ENCODE results near the gene UPB1.
A peak's percentile ranks its signal among the peaks of the same experiment; 100 is the strongest.

The UPB1 gene

GRCh38 chr22:24492391-24492790, 2.7 kb upstream of the UPB1 start:
- Mint-ChIP-seq H3K9me3 (no peaks in the 10 kb centered on the region), H3K4me1 (no peaks in the 10 kb centered on the region)
- no peak for ATAC-seq

DNA sequence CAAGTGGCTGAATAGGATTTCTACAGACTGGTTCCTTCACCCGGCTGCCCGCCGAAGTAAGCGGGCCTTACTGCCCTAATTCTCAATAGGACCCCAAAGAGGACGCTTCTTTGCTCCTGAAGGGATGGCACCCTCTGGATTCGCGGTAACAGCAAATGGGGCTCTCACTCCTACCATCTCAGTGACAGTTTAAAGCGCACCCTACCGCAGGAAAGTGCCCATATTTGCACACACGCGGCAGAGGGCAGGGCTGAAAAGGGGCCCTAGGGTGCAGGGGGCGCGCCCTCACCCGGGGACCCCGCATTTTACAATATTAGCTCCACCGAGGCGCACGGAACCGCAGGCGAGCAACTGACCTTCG, 985 bp upstream of the UPB1 start:
- H3K4me1 Mint-ChIP-seq, result peaks cover 3% of the 10 kb centered on the region
- H3K9me3 Mint-ChIP-seq, result no peaks in the 10 kb centered on the region
- H3K36me3 Mint-ChIP-seq (ENCODE audit: low read depth), result no peaks in the 10 kb centered on the region
- ATAC-seq (no peak), DNase-seq (no peak)
- no peak overlapping the region for H3K27ac Mint-ChIP-seq
- H3K4me3 Mint-ChIP-seq, result no peak overlapping the region
- peaks cover 21% of the 10 kb centered on the region for H3K27me3 Mint-ChIP-seq

More at GRCh38 chr22:24492391-24492790, 2.7 kb upstream of the UPB1 start:
- Mint-ChIP-seq H3K36me3 (ENCODE audit: low read depth) (no peaks in the 10 kb centered on the region), H3K27me3 (peaks cover 23% of the 10 kb centered on the region), H3K27ac (no peak overlapping the region), H3K4me3 (no peak overlapping the region)
- DNase-seq, result no peak

DNA sequence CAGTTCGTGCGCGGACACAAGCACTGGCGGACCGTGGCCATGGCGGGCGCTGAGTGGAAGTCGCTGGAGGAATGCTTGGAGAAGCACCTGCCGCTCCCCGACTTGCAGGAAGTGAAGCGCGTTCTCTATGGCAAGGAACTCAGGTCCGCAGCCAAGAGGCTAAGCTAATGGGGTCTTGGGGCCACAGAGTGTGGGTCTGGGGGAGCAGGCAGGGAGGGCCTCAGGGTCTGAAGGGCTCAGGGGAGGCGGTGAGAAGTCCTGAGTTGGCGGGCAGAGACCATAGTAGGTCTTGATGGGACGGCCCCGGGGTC, 188 bp downstream of the UPB1 start:
- ATAC-seq (no peak), DNase-seq (no peak)
- Mint-ChIP-seq H3K36me3 (ENCODE audit: low read depth) (no peaks in the 10 kb centered on the region), H3K4me1 (peaks cover 3% of the 10 kb centered on the region), H3K4me3 (no peak overlapping the region), H3K9me3 (no peaks in the 10 kb centered on the region), H3K27me3 (peaks cover 21% of the 10 kb centered on the region), H3K27ac (no peak overlapping the region)

DNA sequence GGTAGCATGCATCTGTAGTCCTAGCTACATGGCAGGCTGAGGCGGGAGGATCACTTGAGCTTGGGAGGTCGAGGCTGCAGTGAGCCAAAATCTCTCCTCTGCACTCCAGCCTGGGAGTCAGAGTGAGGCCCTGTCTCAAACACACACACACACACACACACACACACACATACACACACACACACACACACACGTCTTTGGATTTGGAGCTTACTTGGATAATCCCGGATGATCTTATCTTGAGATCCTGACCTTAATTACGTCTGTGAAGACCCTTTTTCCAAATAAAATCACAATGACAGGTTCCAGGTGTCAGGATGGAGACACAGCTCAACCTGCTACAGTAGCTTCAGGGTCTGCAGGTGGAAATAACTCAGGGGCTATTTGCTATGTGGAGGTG, 1.1 kb downstream of the UPB1 start:
- Mint-ChIP-seq H3K27me3 (peaks cover 21% of the 10 kb centered on the region), H3K27ac (no peak overlapping the region), H3K4me1 (peaks cover 3% of the 10 kb centered on the region), H3K9me3 (no peaks in the 10 kb centered on the region), H3K4me3 (no peak overlapping the region), H3K36me3 (ENCODE audit: low read depth) (no peaks in the 10 kb centered on the region)
- ATAC-seq, result no peak
- no peak for DNase-seq

- no peak overlapping the region for H3K4me3 Mint-ChIP-seq
- peaks cover 3% of the 10 kb centered on the region for H3K4me1 Mint-ChIP-seq
- no peak for DNase-seq
Measured at GRCh38 chr22:24496661-24497060, 1.5 kb downstream of the UPB1 start.

GRCh38 chr22:24497841-24498258, 2.7 kb downstream of the UPB1 start:
- Mint-ChIP-seq H3K36me3 (ENCODE audit: low read depth) (no peaks in the 10 kb centered on the region), H3K4me3 (no peak overlapping the region), H3K27me3 (peaks cover 17% of the 10 kb centered on the region), H3K4me1 (peaks cover 6% of the 10 kb centered on the region), H3K9me3 (no peaks in the 10 kb centered on the region), H3K27ac (no peak overlapping the region)
- ATAC-seq (peak; percentile 14), DNase-seq (no peak)

More at GRCh38 chr22:24496661-24497060, 1.5 kb downstream of the UPB1 start:
- Mint-ChIP-seq H3K27me3 (peaks cover 21% of the 10 kb centered on the region), H3K9me3 (no peaks in the 10 kb centered on the region), H3K27ac (no peak overlapping the region), H3K36me3 (ENCODE audit: low read depth) (no peaks in the 10 kb centered on the region)
- no peak for ATAC-seq

- Mint-ChIP-seq H3K4me1 (peaks cover 15% of the 10 kb centered on the region), H3K27ac (no peak overlapping the region)
Measured at GRCh38 chr22:24498824-24499223, 3.7 kb downstream of the UPB1 start.

GRCh38 chr22:24499706-24500276, 4.7 kb downstream of the UPB1 start:
- no peaks in the 10 kb centered on the region for H3K9me3 Mint-ChIP-seq
- no peak overlapping the region for H3K27ac Mint-ChIP-seq
- DNase-seq (no peak), ATAC-seq (no peak)
- H3K4me1 Mint-ChIP-seq, result peaks cover 18% of the 10 kb centered on the region
- no peaks in the 10 kb centered on the region for H3K36me3 Mint-ChIP-seq (ENCODE audit: low read depth)
- H3K4me3 Mint-ChIP-seq, result no peak overlapping the region
- H3K27me3 Mint-ChIP-seq, result peaks cover 10% of the 10 kb centered on the region

More at GRCh38 chr22:24498824-24499223, 3.7 kb downstream of the UPB1 start:
- Mint-ChIP-seq H3K36me3 (ENCODE audit: low read depth) (no peaks in the 10 kb centered on the region), H3K27me3 (peaks cover 14% of the 10 kb centered on the region), H3K4me3 (no peak overlapping the region), H3K9me3 (no peaks in the 10 kb centered on the region)
- DNase-seq (no peak), ATAC-seq (no peak)

DNA sequence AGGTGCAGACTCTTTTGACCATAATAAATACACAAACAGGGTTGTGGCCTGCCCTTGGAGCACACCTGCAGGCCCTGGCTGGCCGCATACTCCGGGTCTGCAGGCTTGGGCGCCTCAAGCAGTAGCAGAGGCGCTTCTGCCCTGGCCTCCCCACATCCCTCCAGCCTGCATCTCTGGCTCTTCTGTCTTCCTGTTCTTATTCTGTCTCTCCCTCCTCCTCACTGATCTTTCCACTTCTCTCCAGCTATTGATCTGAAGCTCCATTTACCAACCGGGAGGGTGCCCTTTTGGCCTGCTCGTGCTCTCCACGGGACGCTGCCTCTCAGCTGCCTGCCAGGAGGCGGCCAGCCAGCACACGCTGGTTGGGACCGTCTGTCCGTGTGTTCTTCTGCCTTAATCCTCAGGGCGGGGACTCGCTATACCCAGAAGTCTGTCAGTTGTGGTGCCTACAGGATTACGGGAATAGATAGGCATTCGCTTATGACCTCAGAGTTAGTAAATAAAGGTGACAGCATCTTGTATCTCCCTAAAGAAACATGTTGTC, 5.2 kb downstream of the UPB1 start:
- no peak for ATAC-seq
- Mint-ChIP-seq H3K27ac (no peak overlapping the region), H3K4me1 (peaks cover 18% of the 10 kb centered on the region), H3K36me3 (ENCODE audit: low read depth) (no peaks in the 10 kb centered on the region), H3K27me3 (peaks cover 6% of the 10 kb centered on the region), H3K4me3 (no peak overlapping the region), H3K9me3 (no peaks in the 10 kb centered on the region)
- no peak for DNase-seq

DNA sequence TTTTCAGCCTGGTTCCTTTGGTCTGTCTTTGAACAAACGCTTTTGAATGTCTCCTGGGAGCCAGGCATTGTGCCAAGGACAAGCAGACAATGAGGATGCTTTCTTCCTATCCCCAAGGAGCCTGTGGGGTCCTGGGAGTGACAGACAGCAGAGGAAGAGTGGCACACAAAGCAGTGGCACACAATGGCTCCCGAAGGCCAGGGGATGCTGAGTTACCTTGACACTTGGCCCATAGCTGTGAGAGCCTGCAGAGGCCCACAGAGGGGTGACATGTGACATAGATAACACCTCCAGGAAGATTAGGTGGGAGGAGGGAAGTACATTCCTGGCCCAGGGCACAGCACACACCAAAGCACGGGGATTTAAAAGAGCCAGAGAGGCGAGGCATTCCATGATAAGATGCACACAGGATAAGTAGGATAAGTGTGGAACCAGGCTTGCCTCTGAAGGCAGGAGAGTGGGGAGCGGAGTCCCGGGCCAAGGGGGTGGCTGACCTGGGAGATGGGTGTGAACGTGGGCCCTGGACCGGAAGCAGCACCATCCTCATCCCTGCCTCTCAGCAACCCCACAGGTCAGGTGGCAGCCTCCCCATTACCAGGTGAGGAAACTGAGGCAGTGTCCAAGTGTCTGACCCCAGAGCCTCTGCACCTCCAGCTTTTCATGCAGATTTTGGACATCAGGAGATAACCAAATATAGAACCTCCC, 6.3 kb downstream of the UPB1 start:
- Mint-ChIP-seq H3K36me3 (ENCODE audit: low read depth) (no peaks in the 10 kb centered on the region), H3K9me3 (no peaks in the 10 kb centered on the region), H3K4me1 (peaks cover 18% of the 10 kb centered on the region), H3K27me3 (peaks cover 3% of the 10 kb centered on the region), H3K27ac (no peak overlapping the region), H3K4me3 (no peak overlapping the region)
- DNase-seq (no peak), ATAC-seq (no peak)

GRCh38 chr22:24502034-24502433, 6.9 kb downstream of the UPB1 start:
- Mint-ChIP-seq H3K27ac (no peak overlapping the region), H3K36me3 (ENCODE audit: low read depth) (no peaks in the 10 kb centered on the region), H3K9me3 (no peaks in the 10 kb centered on the region), H3K27me3 (peaks cover 3% of the 10 kb centered on the region), H3K4me1 (peaks cover 20% of the 10 kb centered on the region), H3K4me3 (no peak overlapping the region)
- ATAC-seq (no peak), DNase-seq (no peak)

DNA sequence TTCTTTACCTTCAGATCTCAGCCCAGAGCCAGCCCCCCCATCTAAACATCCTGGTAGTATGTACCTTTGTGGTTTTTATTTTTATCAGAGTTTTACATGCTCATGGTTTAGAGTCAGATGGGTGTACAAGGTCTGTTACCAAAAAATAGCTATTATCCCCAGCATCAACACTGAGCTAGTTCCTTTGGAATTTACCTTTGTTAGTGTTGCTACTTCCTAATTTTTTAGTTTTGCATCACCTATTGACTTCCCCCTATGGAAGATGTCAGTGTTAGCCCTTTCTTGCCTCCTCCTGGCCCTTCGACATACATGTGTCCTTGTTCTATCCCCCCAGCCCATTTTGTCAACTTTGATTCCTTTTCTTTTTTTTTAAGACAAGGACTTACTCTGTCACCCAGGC, 7.4 kb downstream of the UPB1 start:
- H3K36me3 Mint-ChIP-seq (ENCODE audit: low read depth), result no peaks in the 10 kb centered on the region
- H3K27ac Mint-ChIP-seq, result no peak overlapping the region
- peaks cover 20% of the 10 kb centered on the region for H3K4me1 Mint-ChIP-seq
- H3K27me3 Mint-ChIP-seq, result peaks cover 3% of the 10 kb centered on the region
- DNase-seq, result no peak
- no peak for ATAC-seq
- H3K4me3 Mint-ChIP-seq, result no peak overlapping the region
- no peaks in the 10 kb centered on the region for H3K9me3 Mint-ChIP-seq

- DNase-seq, result peak; percentile 79
- Mint-ChIP-seq H3K36me3 (ENCODE audit: low read depth) (no peaks in the 10 kb centered on the region), H3K27ac (peak overlapping the region; percentile 20), H3K4me3 (no peak overlapping the region), H3K4me1 (peaks cover 17% of the 10 kb centered on the region), H3K9me3 (no peaks in the 10 kb centered on the region), H3K27me3 (peaks cover 3% of the 10 kb centered on the region)
- ATAC-seq, result peak; percentile 82
Measured at GRCh38 chr22:24503137-24503842, 8.2 kb downstream of the UPB1 start.

GRCh38 chr22:24503843-24504338, 8.8 kb downstream of the UPB1 start:
- H3K27ac Mint-ChIP-seq, result peak overlapping the region; percentile 20
- no peak overlapping the region for H3K4me3 Mint-ChIP-seq
- H3K9me3 Mint-ChIP-seq, result no peaks in the 10 kb centered on the region
- DNase-seq (no peak), ATAC-seq (no peak)
- peaks cover 3% of the 10 kb centered on the region for H3K27me3 Mint-ChIP-seq
- H3K4me1 Mint-ChIP-seq, result peaks cover 17% of the 10 kb centered on the region
- no peaks in the 10 kb centered on the region for H3K36me3 Mint-ChIP-seq (ENCODE audit: low read depth)

DNA sequence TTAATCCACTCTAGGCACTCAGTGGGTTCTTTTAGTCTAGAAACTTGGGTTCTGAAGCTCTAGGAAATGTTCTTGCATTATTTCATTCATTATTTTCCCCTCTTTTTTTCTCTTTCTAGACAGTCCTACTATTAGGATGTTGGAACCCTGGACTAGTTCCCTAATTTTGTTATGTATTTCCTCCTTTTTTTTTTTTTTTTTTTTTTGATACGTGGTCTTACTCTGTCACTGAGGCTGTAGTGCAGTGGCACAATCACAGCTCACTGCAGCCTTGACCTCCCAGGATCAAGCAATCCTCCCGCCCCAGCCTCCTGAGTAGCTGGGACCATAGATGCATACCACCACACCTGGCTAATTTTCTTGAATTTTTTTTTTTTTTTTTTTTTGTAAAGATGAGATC, 9.4 kb downstream of the UPB1 start:
- DNase-seq, result no peak
- no peak overlapping the region for H3K27ac Mint-ChIP-seq
- H3K4me3 Mint-ChIP-seq, result no peak overlapping the region
- H3K27me3 Mint-ChIP-seq, result peaks cover 3% of the 10 kb centered on the region
- H3K9me3 Mint-ChIP-seq, result no peaks in the 10 kb centered on the region
- H3K36me3 Mint-ChIP-seq (ENCODE audit: low read depth), result no peaks in the 10 kb centered on the region
- peaks cover 17% of the 10 kb centered on the region for H3K4me1 Mint-ChIP-seq
- ATAC-seq, result no peak

Measured in activated naive CD8-positive, alpha-beta T cell treated with anti-CD3 and anti-CD28 coated beads, Interleukin-2, amount 50 U/mL, for 24 hours (primary cell).